Hematopoietic multipotent progenitor cell treated with erythropoietin and hydrocortisone succinate and interleukin-3 and kit ligand, for 8 days (in vitro differentiated cells): ENCODE results near the gene CTAGE4.
"Not testable (repeated sequence)": the region's sequence is repeated elsewhere in the genome, so short reads cannot be mapped to it uniquely, and the experiment has no call there.

Source experiments
- DNase-seq: peaks from one replicate; pipeline ENCODE4 v3.0.0-alpha.2; 2015

CTAGE4 gene

GRCh38 chr7:144218581-144218980 is 35.3 kb downstream of the CTAGE4 start:
- not testable (repeated sequence) for DNase-seq

- not testable (repeated sequence) for DNase-seq
Measured at GRCh38 chr7:144219149-144219548, 35.9 kb downstream of the CTAGE4 start.

GRCh38 chr7:144220531-144220930 is 37.3 kb downstream of the CTAGE4 start:
- not testable (repeated sequence) for DNase-seq

GRCh38 chr7:144223675-144224074 is 40.4 kb downstream of the CTAGE4 start:
- DNase-seq = not testable (repeated sequence)

GRCh38 chr7:144226866-144227265 is 43.6 kb downstream of the CTAGE4 start:
- not testable (repeated sequence) for DNase-seq

GRCh38 chr7:144228810-144229209 is 45.5 kb downstream of the CTAGE4 start:
- not testable (repeated sequence) for DNase-seq

- not testable (repeated sequence) for DNase-seq
Measured at GRCh38 chr7:144231027-144231426, 47.8 kb downstream of the CTAGE4 start.

- DNase-seq = not testable (repeated sequence)
Measured at GRCh38 chr7:144233039-144233438, 49.8 kb downstream of the CTAGE4 start.
